ENCODE data around the gene ZBTB17. TPM values are rescaled to one million over a fixed set of nuclear protein-coding genes. Genes with fewer than 3 reads are reported as not detected.

ZBTB17 gene
- polyA plus RNA-seq, 1 donor: 24.9 TPM

DNA sequence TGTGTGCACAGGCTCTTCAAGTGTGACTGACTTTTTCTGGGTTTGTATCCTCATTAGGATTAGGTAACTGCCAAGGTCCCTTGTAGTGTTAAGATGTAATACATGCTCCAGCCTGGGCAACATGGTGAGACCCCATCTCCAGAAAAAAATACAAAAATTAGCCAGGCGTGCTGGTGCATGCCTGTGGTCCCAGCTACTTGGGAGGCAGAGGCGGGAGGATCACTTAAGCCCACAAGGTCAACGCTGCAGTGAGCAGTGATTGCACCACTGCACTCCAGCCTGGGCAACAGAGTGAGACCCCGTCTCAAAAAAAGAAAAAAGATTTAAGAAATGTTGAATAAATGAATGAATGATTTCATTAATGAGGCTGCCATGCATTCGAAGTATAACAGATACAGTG, 15.1 kb downstream of the ZBTB17 start:
- no peak for DNase-seq (ENCODE audit: low read depth)

DNA sequence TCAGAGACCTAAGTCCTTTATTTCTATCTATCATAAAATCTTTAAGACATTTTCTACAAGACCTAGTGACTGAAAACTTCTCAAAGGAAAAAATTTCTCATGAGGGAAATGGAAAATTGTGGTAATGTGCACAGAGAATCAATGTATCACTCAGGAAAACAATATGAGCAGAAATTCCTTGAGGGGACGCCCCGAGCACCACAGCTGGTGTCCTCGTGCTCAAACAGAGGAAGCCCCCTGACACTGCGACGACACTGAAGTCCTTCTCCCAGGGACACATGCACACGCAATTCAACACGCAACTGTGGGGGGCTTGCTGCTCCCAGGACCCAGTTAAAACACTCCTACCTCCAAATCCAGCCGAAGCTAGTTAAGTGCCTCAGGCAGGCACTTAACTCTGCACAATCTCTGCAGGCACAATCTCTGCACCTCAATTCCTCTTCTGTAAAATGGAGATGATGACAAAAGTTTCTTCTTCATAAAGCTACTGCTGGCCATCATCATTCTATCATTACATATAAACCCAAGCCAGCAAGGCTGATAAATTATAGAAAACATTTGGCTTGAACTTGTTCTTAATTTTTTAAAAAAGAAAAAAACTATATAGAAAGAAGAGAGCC, 16.0 kb downstream of the ZBTB17 start:
- no peak for DNase-seq (ENCODE audit: low read depth)

DNA sequence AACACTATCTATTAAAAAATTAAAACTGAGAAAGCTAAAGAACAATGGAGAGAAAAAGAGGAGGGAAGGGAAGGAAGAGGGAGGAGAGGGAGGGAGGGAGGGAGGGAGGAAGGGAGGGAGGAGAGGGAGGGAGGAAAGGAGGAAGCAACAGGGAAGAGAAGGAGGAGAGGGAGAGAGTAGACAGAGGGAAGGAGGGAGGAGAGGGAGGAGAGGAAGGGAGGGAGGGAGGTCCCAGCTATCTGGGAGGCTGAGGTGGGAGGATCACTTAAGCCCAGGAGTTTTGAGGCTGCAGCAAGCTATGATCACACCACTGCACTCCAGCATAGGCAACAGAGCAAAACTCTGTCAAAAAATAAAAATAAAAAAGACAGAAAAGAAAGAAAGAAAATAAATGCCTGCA, 16.5 kb downstream of the ZBTB17 start:
- DNase-seq (ENCODE audit: low read depth): no peak

DNA sequence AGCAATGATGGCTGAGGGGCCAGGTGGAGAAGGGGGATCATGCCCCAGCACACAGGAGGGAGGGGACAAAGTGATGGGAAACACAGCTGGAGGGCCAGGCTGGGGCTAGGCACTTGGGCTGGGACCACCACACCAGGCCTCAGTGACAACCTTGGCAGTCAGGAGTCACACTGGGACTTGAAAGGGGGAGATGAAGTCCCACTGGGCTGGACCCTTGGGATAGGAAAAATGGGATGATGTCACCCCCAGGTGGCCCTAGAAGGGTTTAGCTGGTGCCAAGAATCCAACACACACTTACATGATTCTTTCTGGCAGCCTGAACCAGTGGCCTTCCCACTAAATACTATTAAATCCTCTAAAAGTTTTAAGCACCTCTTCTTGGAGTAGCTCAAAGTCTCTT, 17.1 kb downstream of the ZBTB17 start:
- no peak for DNase-seq (ENCODE audit: low read depth)

DNA sequence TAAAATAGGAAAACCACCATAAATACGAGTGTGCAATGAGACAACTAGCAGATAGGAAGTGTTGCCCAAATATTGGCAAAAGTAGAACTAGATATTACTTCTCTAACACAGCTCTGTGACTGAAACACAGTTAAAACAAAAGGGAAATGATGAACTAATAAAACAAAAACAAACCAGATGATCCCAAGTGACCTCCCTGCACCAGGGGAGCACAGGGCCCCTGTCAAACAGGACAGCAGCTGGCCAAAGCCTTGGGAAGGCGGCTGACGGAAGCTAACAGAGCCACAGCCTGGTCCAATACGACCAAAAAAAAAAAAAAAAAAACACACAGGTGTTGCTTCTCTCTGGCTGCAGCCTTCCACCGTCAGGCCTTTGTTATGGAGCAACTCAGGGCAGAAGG, 17.8 kb downstream of the ZBTB17 start:
- DNase-seq (ENCODE audit: low read depth): no peak

DNA sequence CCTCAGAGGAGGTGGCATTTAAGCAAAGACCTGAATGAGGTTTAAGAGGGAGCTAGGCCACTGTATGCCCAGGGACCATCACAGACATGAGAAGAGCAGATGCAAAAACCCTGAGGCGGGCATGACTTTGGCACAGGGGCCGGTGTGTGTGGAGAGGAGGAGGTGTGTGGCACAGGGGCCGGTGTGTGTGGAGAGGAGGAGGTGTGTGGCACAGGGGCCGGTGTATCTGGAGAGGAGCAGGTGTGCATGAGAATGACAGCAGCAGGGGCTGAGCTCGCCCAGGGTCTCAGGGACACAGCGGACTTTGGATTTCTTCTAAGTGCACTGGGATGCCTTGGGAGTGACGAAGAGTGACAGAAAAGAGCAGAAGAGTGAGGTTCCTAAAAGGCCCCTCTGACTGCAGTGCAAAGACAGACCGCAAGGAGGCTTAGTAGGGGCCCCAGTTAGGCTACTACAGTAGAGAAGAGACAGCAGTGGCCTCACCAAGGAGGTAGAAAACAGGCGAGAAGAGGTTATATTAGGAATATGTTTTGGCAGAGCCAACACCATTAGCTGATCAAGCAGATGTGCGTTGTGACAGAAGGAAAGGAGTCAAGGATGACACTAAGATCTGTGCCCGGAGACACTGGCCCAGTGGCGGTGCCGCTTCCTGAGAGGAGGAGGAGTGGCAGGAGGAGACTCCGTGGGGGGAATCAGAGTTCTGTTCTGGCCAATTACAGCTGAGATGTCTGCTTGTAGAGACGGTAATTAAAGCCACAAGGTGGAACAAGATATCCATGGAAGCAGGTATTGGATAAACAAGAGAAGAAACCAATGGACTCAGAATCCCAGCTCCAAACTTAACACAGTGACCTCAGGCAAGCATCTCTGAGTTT, 18.4 kb downstream of the ZBTB17 start:
- no peak for DNase-seq (ENCODE audit: low read depth)

DNA sequence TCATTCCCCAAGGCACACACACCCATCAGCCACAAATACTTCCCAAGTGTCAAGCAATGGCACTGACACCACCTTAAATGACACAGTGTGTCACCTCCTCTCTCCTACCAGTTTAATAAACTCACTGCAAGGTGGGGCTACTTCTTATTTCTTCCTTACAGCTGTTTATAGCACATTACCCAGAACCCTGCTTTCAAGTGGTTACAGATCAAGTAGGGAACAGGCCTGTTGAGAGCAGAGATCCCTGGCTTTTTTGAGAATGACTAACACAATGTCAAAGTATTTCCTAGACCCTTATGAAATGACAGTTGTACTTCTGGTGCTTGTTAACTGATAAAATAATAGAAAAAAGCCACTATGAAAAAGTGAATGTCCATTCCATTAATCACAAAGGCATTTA, 19.8 kb downstream of the ZBTB17 start:
- no peak for DNase-seq (ENCODE audit: low read depth)

DNA sequence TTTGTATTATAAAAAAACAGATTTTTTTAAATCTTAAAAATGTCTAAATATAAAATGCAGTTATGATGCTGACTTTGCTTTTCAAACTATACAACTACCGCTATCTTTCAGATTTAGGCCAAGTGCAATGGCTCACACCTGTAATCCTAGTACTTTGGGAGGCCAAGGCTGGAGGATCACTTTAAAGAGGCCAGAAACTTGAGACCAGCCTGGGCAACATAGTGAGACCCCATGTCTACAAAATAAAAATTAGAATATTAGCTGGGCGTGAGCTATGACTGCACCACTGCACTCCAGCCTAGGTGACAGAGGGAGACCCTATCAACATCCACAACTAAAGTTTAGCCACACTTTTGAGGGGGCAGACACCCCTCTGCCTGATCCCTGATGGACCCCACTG, 20.3 kb downstream of the ZBTB17 start:
- no peak for DNase-seq (ENCODE audit: low read depth)

DNA sequence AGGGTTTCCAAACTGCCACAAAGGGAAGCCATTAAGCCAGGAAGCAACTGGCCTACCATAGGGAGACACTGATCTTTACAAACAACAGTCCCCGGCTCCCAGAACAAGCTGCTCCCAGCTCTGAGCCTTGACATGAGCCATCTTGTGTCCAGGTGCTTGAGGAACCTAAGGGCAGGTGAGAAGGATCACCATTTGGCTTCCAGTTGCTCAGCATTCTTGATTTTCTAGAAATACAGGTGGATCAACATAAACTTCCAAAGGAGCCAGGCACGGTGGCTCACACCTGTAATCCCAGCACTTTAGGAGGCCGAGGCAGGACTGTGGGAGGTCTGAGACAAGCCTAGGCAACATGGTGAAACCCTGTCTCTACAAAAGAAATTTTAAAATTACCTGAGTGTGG, 21.6 kb downstream of the ZBTB17 start:
- no peak for DNase-seq (ENCODE audit: low read depth)

DNA sequence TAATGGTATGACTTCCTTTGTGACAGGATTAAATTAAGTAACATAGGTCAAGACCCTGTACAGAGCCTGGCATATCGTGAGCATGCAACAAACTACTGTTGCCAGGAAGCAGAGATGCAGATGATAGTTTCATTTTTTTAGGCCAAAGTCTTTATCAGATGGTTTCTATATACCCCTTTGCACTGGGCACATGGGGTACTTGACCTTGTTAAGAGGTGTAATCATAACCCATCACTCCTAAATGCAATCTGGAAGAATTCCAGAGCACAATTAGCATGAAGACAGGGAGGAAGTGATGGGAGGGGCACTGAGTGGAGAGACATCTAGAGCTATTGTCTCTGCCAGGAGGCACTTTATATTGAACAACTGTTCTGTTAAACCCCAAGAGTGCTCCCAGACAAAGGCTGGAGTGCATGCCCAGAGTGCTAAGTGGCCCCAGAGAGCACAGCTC, 22.1 kb downstream of the ZBTB17 start:
- no peak for DNase-seq (ENCODE audit: low read depth)

DNA sequence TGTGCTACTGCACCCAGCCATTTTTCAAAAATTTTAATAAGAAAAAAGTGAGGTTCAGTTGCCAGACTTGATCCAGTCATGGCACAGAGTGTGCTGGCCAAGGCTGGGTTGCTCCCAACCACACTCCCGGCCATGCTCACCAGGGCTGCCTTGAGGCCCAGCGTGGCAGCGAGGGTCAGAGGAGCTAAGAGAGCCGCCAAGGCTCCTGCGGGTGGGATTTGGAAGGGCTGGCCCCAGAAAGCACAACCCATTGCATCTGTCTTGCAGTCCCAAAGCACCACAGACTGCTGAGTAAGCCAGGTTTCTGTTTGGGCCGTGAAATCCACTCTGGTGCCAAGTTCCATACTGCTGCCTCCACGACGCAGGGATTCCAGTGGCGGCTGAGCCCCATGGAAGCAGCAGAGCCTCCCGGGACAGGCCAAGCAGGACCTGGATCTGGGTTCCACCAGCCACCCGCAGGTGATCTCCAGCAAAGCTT, 22.6 kb downstream of the ZBTB17 start:
- no peak for DNase-seq (ENCODE audit: low read depth)

DNA sequence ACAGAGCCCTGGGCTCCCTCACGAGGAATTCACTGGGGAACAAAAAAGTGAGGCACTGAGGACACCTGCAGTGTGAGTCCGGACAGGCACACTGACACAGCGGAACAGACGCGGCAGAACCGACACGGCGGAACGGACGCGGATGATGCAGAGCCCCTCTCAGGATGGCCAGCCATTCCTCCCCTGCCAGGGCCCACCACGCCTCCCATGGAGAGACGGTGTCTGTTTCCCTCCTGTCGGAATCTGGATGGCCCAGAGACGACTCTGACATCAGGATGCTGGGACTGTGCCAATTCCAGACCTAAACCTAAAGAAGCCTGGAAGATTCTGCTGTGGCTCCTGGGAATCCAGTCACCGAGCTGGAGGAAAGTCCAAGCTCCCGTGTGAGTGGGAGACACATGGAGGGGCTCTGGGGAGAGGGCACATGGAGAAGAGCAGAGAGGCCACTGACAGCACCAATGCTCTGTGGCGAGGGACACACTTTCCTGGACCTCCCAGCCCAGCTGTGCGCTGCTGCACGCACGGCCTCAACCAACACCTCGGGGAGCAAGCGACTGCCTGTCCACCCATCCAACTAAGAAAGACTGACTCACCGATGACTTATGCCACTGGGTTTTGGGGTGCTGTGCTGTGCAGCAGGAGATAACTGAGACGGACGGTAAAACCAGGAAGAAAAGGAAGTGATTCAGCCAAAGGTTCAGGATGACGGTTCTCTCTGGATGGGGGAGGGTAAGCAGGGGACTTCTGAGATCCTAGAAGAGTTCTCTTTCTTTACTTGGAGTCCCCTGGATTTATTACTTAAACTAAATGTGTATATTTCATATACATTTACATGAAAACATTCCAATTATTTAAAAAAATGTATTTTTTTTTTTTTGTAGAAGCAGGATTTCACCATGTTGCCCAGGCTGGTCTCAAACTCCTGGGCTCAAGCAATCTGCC, 23.3 kb downstream of the ZBTB17 start:
- DNase-seq (ENCODE audit: low read depth): no peak

DNA sequence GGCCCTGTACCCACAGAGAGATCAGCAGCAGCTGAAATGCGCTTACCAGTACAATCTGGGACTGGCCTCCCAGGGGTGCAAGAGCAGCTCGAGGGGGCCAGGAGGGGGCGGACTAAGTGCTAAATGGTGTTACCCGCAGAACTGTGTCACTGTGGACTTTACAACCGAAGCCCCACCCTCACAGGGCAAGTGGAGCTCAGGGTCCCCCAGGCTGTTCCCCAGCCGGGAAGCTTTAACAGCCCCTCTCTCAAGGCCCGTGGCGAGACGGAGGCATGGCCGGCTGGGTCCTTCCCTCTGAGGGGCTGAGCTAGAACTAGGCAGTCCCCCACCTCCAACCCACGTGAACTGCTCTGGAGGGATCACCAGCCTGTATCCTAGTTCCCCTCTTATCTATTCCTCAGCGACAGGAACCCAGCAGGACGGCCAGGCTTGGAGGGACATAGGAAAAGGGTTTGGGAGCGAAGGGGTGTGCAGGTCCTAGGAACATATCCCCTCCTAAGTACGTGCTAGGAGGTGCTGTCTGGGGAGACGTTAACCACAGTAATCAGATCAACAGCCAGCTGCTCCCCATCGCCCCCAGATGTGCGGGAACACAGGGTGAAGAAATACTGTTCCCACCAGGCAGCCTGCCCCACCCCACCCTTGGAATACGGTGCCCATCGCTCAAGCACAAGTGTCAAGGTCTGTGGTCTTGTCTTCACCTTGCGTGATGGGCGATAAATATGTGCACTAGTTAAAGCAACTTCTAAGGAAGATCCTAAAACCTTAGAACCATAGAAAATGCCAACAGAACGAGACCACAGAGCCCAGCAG, 24.4 kb downstream of the ZBTB17 start:
- no peak for DNase-seq (ENCODE audit: low read depth)

DNA sequence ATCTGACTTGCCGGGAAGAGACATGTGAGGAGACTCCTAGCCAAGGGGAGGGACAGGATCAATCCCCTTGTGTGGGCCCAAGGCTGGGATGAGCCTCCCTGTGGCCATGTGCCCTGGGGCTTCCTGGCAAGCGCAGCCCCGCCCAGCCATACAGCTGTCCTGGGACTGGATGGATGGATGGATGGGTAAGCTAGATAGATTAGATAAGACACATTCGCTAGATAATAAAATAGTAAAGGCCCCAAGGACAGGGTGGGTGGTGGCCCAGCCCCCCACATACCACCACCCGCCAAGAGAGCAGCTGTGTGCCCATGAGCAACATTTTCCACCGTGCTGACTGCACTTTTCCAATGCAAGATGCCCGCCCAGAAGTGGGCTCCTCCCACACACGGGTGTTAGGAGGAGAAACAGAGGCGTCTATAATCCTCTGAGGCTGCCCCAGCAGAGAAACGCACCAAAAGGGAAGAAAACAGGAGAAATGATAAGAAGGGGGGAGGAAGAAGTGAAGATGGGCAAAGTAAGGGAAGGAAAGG, 25.1 kb downstream of the ZBTB17 start:
- DNase-seq (ENCODE audit: low read depth): no peak

DNA sequence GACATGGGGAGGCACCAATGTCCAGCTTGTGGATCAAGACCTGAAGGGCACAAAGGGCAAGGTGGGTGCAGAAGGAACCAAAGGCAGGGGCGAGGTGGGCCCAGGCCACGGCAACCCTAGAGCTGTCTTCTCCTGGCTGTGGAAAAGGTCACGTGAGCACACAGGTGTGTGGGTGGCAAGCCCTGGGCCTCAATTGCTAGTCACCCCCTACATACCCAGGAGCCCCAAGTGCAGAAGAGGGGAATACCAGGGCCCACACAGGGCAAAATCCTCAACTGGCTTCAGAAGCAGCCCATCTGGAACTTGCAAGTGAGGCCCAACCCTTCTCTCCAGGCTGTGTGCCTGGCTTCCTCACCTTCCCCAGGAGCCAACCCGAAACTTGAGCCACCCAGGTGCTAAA, 25.6 kb downstream of the ZBTB17 start:
- DNase-seq (ENCODE audit: low read depth): no peak

DNA sequence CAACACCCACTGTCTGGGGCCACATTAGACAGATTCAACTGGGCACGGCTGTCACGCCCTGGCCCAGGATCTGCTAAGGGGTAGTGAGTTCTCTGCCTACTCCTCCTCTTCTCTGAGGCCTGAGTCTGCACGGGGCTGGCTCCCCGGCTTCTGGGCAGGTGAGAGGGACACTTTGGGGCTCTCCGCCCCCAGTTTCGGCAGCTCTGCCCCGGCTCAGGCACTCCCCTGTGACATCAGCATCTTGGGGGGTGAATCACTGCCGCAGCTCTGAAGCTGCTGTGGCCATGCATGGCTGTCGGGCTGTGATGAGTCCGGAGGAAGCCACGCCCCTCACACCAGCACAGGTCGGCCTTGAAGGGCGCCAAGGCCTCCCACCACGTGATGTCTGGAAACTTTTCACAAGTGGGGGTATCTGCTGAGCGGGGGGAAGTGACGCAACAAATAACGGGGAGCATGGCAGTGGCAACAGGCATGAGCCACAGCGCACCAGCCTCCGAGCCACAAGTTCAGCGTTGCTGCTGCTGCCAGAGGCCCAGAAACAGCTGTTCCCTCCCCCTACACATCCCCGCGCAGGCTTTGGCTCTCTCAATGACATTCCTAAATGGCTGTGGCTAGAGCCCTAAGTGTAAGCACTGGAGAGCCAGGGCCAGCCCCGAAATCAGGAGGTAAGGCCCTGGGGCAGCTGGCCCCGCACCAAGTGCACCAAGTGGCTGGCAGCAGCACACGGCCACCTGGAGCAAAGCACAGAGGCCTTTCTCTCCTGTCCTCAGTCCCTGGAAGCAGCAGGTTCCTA, 26.3 kb downstream of the ZBTB17 start:
- DNase-seq (ENCODE audit: low read depth): peak; percentile 50

DNA sequence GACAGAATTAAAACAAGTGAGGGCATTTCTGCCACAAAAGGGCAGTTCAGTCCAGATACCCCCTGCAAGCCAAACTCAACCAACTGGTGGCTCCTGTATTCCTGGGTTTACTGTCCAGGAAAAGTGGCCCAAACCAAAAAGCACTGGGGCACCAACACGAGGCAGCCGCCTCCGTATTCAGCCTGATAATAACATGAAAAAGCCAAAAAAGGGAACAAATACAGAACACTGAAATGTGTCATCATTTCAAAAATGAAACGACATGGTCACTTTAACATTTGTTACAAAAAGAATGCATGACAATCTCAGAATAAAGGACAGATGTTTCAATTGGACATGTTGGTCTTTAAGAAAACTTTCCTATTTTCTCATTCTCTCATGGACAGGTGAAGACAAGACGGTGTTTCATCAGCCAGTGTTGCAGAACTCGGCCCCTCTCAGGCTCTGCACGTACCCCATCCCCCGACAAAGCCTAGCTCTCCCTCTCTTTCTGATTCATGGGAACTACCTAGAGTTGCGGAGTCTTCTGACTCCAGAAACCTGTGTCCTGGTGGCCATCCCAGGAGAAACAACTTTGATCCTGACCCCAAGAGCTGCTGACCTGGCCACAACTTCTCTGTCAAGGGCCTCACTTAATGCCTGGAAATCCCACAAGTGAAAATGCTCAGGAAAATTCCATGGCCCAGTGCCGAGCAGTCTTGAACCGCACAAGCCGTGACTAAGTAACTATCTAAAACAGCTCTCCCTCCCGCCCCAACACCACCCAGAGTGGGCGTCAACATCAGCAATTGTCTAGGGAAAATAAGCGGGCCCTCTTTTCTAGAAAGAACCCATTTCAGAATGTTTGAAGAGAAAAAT, 27.1 kb downstream of the ZBTB17 start:
- DNase-seq (ENCODE audit: low read depth): no peak

DNA sequence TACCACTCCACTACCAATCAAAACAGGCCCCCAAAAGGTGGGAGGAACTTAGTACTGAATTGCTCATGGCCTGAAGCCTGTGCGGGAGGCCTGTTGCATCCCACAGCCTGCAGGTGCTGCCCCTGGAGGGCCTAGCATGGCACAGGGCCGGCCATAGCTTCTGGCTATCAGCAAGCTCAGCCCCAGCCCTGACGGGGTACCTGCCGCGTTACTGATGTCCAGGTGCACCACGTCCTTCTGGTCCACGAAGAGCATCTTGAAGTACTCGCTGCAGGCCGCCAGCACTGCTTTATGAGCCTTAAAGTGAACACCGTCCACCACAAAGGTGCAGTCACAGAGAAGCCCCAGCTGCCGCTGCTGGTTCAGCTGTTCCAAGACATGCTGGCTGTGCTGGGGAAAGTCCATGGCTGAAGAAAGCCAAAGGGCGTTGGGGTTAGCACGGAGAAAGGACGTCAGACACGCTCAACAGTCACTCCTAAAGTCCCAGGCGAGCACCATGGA, 27.8 kb downstream of the ZBTB17 start:
- no peak for DNase-seq (ENCODE audit: low read depth)
